Measurements from ENCODE around the gene AGBL3. TPM values are rescaled to one million over a fixed set of nuclear protein-coding genes. Genes with fewer than 3 reads are reported as not detected.

AGBL3 gene
- total and polyA plus RNA-seq, 9 of the 15 experiments (the other 6 are each of a cell fraction or from before 2014, with no cell fraction given): 0.54 to 2.9 (median 1.7) TPM

DNA sequence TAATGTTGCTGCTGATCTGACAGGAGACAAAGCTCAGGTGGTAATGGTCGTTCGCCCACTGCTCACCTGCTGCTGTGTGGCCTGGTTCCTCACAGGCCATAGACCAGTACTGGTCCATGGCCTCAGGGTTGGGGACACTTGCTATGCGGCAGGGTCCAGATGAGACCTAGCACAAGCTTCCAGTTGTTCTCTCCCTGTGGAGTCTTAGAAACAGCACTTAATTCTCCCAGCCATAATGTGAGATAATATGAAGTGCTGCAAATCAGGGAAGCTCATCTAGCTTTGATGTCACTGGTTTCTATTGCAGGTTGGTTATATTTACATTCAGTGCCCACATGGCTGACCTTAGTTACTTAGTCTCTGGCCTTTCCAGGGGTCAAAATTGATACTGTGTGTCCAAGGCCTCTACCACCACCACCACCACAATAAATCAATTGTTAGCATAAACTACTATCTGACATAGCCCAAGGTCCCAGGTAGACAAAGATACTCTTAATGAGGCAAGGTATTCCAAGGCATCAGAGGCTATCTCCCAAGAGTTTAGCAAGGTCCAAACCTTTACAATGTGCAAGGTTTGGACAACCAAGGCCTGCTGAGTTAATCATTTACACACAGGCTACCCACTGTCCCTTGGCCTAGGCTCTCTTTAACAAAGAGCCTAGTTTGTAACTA, 11.0 kb downstream of the AGBL3 start:
- WGBS (ENCODE audit: insufficient coverage, low coverage, missing lambda C conversion rate): 50% methylated on average over 3 of the region's 3 CpGs
- FAIRE-seq (no peak), ATAC-seq (no peak), DNase-seq (ENCODE audit: extremely low read depth in 1 of 4, low spot score in 3 of 4) (no peak)
- H3K4me2 ChIP-seq (ENCODE audit: insufficient read depth, low read length): no peak overlapping the region
- no peaks in the 10 kb centered on the region for H3K9me3 ChIP-seq (replicated peaks; ENCODE audit: control insufficient read depth, insufficient read depth, low read depth, low read length)
- peaks cover 3% of the 10 kb centered on the region; the same call in 1 of the 3 replicates for H3K36me3 ChIP-seq (ENCODE audit: control insufficient read depth, insufficient read depth, low read length)
- no peaks in the 10 kb centered on the region for H4K20me1 ChIP-seq (replicated peaks; ENCODE audit: control insufficient read depth, insufficient read depth, low read length)
- in situ Hi-C loops (cut with MboI): no loop called here
- no peak overlapping the region for H3K9ac ChIP-seq (ENCODE audit: insufficient read depth in 1 of 2, low read depth in 2 of 2, low read length in 2 of 2)
- H3K79me2 ChIP-seq (ENCODE audit: control insufficient read depth, insufficient read depth, low read length): no peaks in the 10 kb centered on the region
- H3K27me3 ChIP-seq (ENCODE audit: control insufficient read depth in 2 of 2, insufficient read depth in 2 of 2, low read length in 2 of 2): no peaks in the 10 kb centered on the region; a peak in 1 of 5 replicates
- 0 out of 5 replicates have a peak, but pooled peaks cover 0 to under 1% of the 10 kb centered on the region in 2 experiments for H3K4me1 ChIP-seq (replicated peaks in 1 of 2; ENCODE audit: control insufficient read depth in 2 of 2, insufficient read depth in 2 of 2, low read length in 2 of 2)
- no peak overlapping the region for H3K4me3 ChIP-seq
- BruUV-seq (replicated peaks): no TSS peak
- CTCF ChIA-PET (ENCODE audit: low intra/inter-chr PET ratio): no interaction called here
- H3K27ac ChIP-seq (ENCODE audit: extremely low read depth, low read depth, low read length): no peak overlapping the region
- no peaks in the 10 kb centered on the region for H3K9me1 ChIP-seq (ENCODE audit: control insufficient read depth, insufficient read depth, low read length)
- no peak overlapping the region for H2AFZ ChIP-seq (ENCODE audit: low read depth, low read length)
- POLR2A ChIA-PET: interaction anchor here (1.0 kb wide), 1 partner anchor 9 kb away, joined by 3 read pairs; no protein-coding TSS in a partner anchor
- intact Hi-C loops (cut with micrococcal nuclease): no loop called here
- TF ChIP-seq KLF13 (tag; IDR thresholded peaks at IDR 0.05; ENCODE audit: borderline replicate concordance, low read depth): no peak
- no peak for TF ChIP-seq ZNF407 (IDR thresholded peaks at IDR 0.05; ENCODE audit: low read depth)
- TF ChIP-seq NFIX (CRISPR knock-in tag; IDR thresholded peaks at IDR 0.05; ENCODE audit: low read depth): no peak
- TF ChIP-seq, protein P1, sequence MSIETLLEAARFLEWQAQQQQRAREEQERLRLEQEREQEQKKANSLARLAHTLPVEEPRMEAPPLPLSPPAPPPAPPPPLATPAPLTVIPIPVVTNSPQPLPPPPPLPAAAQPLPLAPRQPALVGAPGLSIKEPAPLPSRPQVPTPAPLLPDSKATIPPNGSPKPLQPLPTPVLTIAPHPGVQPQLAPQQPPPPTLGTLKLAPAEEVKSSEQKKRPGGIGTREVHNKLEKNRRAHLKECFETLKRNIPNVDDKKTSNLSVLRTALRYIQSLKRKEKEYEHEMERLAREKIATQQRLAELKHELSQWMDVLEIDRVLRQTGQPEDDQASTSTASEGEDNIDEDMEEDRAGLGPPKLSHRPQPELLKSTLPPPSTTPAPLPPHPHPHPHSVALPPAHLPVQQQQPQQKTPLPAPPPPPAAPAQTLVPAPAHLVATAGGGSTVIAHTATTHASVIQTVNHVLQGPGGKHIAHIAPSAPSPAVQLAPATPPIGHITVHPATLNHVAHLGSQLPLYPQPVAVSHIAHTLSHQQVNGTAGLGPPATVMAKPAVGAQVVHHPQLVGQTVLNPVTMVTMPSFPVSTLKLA (conservative IDR thresholded peaks at IDR 0.05): no peak
- no peak for TF ChIP-seq BHLHE40 (IDR thresholded peaks at IDR 0.05; ENCODE audit: low read length)
- no peak for TF ChIP-seq TFAP4 (CRISPR knock-in tag; IDR thresholded peaks at IDR 0.05; ENCODE audit: borderline replicate concordance)
- no peak for TF ChIP-seq RCOR1 (IDR thresholded peaks at IDR 0.05; ENCODE audit: borderline replicate concordance in 1 of 2, low read depth in 2 of 2, low read length in 2 of 2)
- no peak for TF ChIP-seq MYBL2 (IDR thresholded peaks at IDR 0.05; ENCODE audit: low read depth)
- no peak for TF ChIP-seq MYBL2 (CRISPR knock-in tag; IDR thresholded peaks at IDR 0.05; ENCODE audit: borderline replicate concordance)
